H54 (cell line): ENCODE measurements around the gene ZNF70.

Experiments used
- DNase-seq: peaks from one replicate; pipeline ENCODE4 v3.0.0; 2011; ENCODE audit warnings: low spot score, mixed read lengths; ENCODE audit not compliant: insufficient read length
- FAIRE-seq: peaks from 3 replicates; lab custom pipeline; 2011; peaks lifted over from hg19 to GRCh38; lab: Jason Lieb, UNC
- POLR2A ChIP-seq: IDR thresholded peaks from 2 replicates; pipeline ENCODE4 v1.6.1; 2011; ENCODE audit warnings: low read depth, mild to moderate bottlenecking, low read length

ZNF70 gene

GRCh38 chr22:23750714-23751440, at the start of gene ZNF70:
Gene ZNF70 (minus strand): TSS chr22:23751112. CDS start chr22:23745140, 5,972 bp downstream.
- peak; percentile 57 for TF ChIP-seq POLR2A
- peak; percentile 81 for DNase-seq
- no peak for FAIRE-seq

- DNase-seq (no peak), FAIRE-seq (no peak)
- no peak for TF ChIP-seq POLR2A
Observed at GRCh38 chr22:23796461-23796860, 45.5 kb upstream of the ZNF70 start.

- TF ChIP-seq POLR2A = no peak
- FAIRE-seq (no peak), DNase-seq (no peak)
Observed at GRCh38 chr22:23793326-23793725, 42.4 kb upstream of the ZNF70 start.

- TF ChIP-seq POLR2A = no peak
- FAIRE-seq = no peak
- no peak for DNase-seq
Observed at GRCh38 chr22:23791738-23792645, 41.1 kb upstream of the ZNF70 start.

- no peak for TF ChIP-seq POLR2A
- DNase-seq (no peak), FAIRE-seq (no peak)
Observed at GRCh38 chr22:23790819-23791737, 40.2 kb upstream of the ZNF70 start.

- no peak for FAIRE-seq
- DNase-seq = no peak
- TF ChIP-seq POLR2A = no peak
Observed at GRCh38 chr22:23789638-23790037, 38.7 kb upstream of the ZNF70 start.

GRCh38 chr22:23789121-23789520, 38.2 kb upstream of the ZNF70 start:
- DNase-seq (no peak), FAIRE-seq (no peak)
- no peak for TF ChIP-seq POLR2A

GRCh38 chr22:23787910-23788309, 37.0 kb upstream of the ZNF70 start:
- FAIRE-seq (no peak), DNase-seq (no peak)
- TF ChIP-seq POLR2A = no peak

GRCh38 chr22:23787600-23787896, 36.6 kb upstream of the ZNF70 start:
- DNase-seq = no peak
- no peak for FAIRE-seq
- TF ChIP-seq POLR2A = no peak

- FAIRE-seq (no peak), DNase-seq (peak; percentile 75)
- TF ChIP-seq POLR2A = peak; percentile 60
Observed at GRCh38 chr22:23786752-23787599, 36.1 kb upstream of the ZNF70 start, which contains the start of gene SMARCB1. Gene SMARCB1 (plus strand): TSS chr22:23786966. CDS start chr22:23787170, 204 bp downstream.

- no peak for TF ChIP-seq POLR2A
- DNase-seq = no peak
- no peak for FAIRE-seq
Observed at GRCh38 chr22:23786261-23786710, 35.4 kb upstream of the ZNF70 start.

- FAIRE-seq = no peak
Observed at GRCh38 chr22:23784215-23784732, 33.4 kb upstream of the ZNF70 start.

More at GRCh38 chr22:23784215-23784732, 33.4 kb upstream of the ZNF70 start:
- TF ChIP-seq POLR2A = no peak
- DNase-seq = no peak
